SK-N-SH (cell line): ENCODE results near the gene MPPE1. TPM values are rescaled to one million over a fixed set of nuclear protein-coding genes. Genes with fewer than 3 reads are reported as not detected.

Source experiments
- CTCF ChIA-PET: fragments of 300-600, 350-600 bp; formaldehyde crosslinking; extraction: SDS; loops from one replicate; lab custom pipeline; 2021; lab: Yijun Ruan, JAX
- POLR2A ChIA-PET: fragments of 350-600 bp; sonication (Branson Sonifier 250); formaldehyde crosslinking; extraction: SDS; loops from one replicate; lab custom pipeline; 2020; ENCODE audit warnings: antibody characterized with exemption, inconsistent platforms; lab: Yijun Ruan, JAX
- DNase-seq: peaks from one replicate; pipeline ENCODE4 v3.0.0; 2012
- H2AFZ ChIP-seq: fragments of 200-600 bp; sonication (generic); 2 replicates; pipeline ENCODE4 v1.8.1; 2016; ENCODE audit warnings: antibody characterized with exemption, mild to moderate bottlenecking, low read depth
- H3F3A ChIP-seq: fragments of 200-600 bp; sonication (generic); replicated peaks from 2 replicates; pipeline ENCODE3; 2016; ENCODE audit warnings: antibody characterized with exemption, mild to moderate bottlenecking; ENCODE audit not compliant: insufficient read depth
- H3K27ac ChIP-seq, 2 experiments: fragments of 200-500 bp in 1 of 2; fragments of 200-600 bp in 1 of 2; sonication (Bioruptor generic) in 1 of 2; sonication (generic), shearing (Covaris generic) in 1 of 2; 2 replicates each; pipeline versions ENCODE4 v1.5.1 to v1.6.1; 2014 to 2016; ENCODE audit warnings: low read depth in 2 of 2, inconsistent platforms in 1 of 2, low read length in 1 of 2, mild to moderate bottlenecking in 1 of 2, mixed read lengths in 1 of 2
- H3K27me3 ChIP-seq: fragments of 200-600 bp; sonication (generic), shearing (Covaris generic); 2 replicates; pipeline ENCODE4 v1.6.1; 2016; ENCODE audit warnings: mixed run types; ENCODE audit not compliant: insufficient read depth
- H3K36me3 ChIP-seq, 2 experiments: fragments of 200-500 bp in 1 of 2; fragments of 200-600 bp in 1 of 2; sonication (Bioruptor generic) in 1 of 2; sonication (generic) in 1 of 2; replicated peaks in 1 of 2; 2 replicates each; pipeline versions ENCODE3 to v1.5.1; 2014 to 2016; ENCODE audit warnings: low read length in 1 of 2, mild to moderate bottlenecking in 1 of 2; ENCODE audit not compliant: insufficient read depth in 2 of 2, control insufficient read depth in 1 of 2
- H3K4me1 ChIP-seq, 2 experiments: fragments of 200-500 bp in 1 of 2; fragments of 200-600 bp in 1 of 2; sonication (Bioruptor generic) in 1 of 2; sonication (generic), shearing (Covaris generic) in 1 of 2; 2 replicates each; pipeline versions ENCODE4 v1.5.1 to v1.6.1; 2014 to 2016; ENCODE audit warnings: low read depth in 1 of 2, low read length in 1 of 2, mixed run types in 1 of 2; ENCODE audit not compliant: insufficient read depth in 2 of 2, control insufficient read depth in 1 of 2
- H3K4me2 ChIP-seq: fragments of 200-600 bp; sonication (generic), shearing (Covaris generic); 2 replicates; pipeline ENCODE4 v1.6.1; 2017; ENCODE audit warnings: mixed run types
- H3K4me3 ChIP-seq, 2 experiments: fragments of 200-500 bp in 1 of 2; fragments of 200-600 bp in 1 of 2; sonication (Bioruptor generic) in 1 of 2; sonication (generic), shearing (Covaris generic) in 1 of 2; 2 replicates each; pipeline versions ENCODE4 v1.5.1 to v1.8.1; 2014 to 2016; ENCODE audit warnings: low read depth in 2 of 2, inconsistent platforms in 1 of 2, low read length in 1 of 2, mild to moderate bottlenecking in 1 of 2, mixed read lengths in 1 of 2, moderate library complexity in 1 of 2
- H3K79me2 ChIP-seq: fragments of 200-600 bp; sonication (generic); 2 replicates; pipeline ENCODE4 v1.8.1; 2017; ENCODE audit warnings: mild to moderate bottlenecking; ENCODE audit not compliant: insufficient read depth
- H3K9ac ChIP-seq: fragments of 200-600 bp; sonication (generic); 2 replicates; pipeline ENCODE4 v1.6.1; 2017; ENCODE audit warnings: mixed run types
- H3K9me2 ChIP-seq: fragments of 200-600 bp; sonication (generic); 2 replicates; pipeline ENCODE4 v1.6.1; 2017; ENCODE audit warnings: mixed run types
- H3K9me3 ChIP-seq: fragments of 200-600 bp; sonication (generic); 2 replicates; pipeline ENCODE4 v1.6.1; 2017; ENCODE audit warnings: mixed run types, mild to moderate bottlenecking, moderate library complexity
- H4K20me1 ChIP-seq: fragments of 200-600 bp; sonication (generic); 2 replicates; pipeline ENCODE4 v1.6.1; 2017; ENCODE audit warnings: mild to moderate bottlenecking, mixed run types; ENCODE audit not compliant: insufficient read depth
- CHD2 ChIP-seq: fragments of 150-350 bp; IDR thresholded peaks from 2 replicates; pipeline ENCODE4 v1.6.1; 2018; ENCODE audit warnings: low read length; ENCODE audit not compliant: partially characterized antibody
- ELF1 ChIP-seq: IDR thresholded peaks from 2 replicates; pipeline ENCODE4 v1.4.0; 2012
- EZH2phosphoT487 ChIP-seq: fragments of 200-600 bp; sonication (generic); IDR thresholded peaks from 2 replicates; pipeline ENCODE4 v1.6.1; 2017; ENCODE audit warnings: low read depth, mixed run types, mild to moderate bottlenecking, antibody characterized with exemption, moderate library complexity, borderline replicate concordance
- FOXJ3 ChIP-seq: sonication (generic); formaldehyde crosslinking; IDR thresholded peaks from 2 replicates; pipeline ENCODE4 v1.5.1; 2020; ENCODE audit warnings: mild to moderate bottlenecking, missing genetic modification reagents
- FOXM1 ChIP-seq: IDR thresholded peaks from 2 replicates; pipeline ENCODE4 v1.4.0; 2012; ENCODE audit warnings: low read depth, mild to moderate bottlenecking
- GABPA ChIP-seq: IDR thresholded peaks from 2 replicates; pipeline ENCODE4 v1.4.0; 2012; ENCODE audit warnings: low read depth, mild to moderate bottlenecking
- GATA2 ChIP-seq: sonication (generic); formaldehyde crosslinking; IDR thresholded peaks from 2 replicates; pipeline ENCODE4 v1.5.0; 2020; ENCODE audit warnings: mild to moderate bottlenecking, missing genetic modification reagents
- MEF2A ChIP-seq: IDR thresholded peaks from 2 replicates; pipeline ENCODE4 v1.4.0; 2012; ENCODE audit warnings: low read depth, borderline replicate concordance
- POLR2AphosphoS5 ChIP-seq: IDR thresholded peaks from 2 replicates; pipeline ENCODE4 v1.6.1; 2012; ENCODE audit warnings: low read depth, low read length
- RAD21 ChIP-seq: IDR thresholded peaks from 2 replicates; pipeline ENCODE4 v1.6.1; 2012; ENCODE audit warnings: mild to moderate bottlenecking, low read length
- RCOR1 ChIP-seq: fragments of 150-350 bp; IDR thresholded peaks from 2 replicates; pipeline ENCODE4 v1.6.1; 2017; ENCODE audit warnings: antibody characterized with exemption, low read length
- RXRA ChIP-seq: IDR thresholded peaks from 2 replicates; pipeline ENCODE4 v1.4.0; 2012; ENCODE audit warnings: low read depth, mild to moderate bottlenecking, borderline replicate concordance
- SMC3 ChIP-seq: IDR thresholded peaks from 2 replicates; pipeline ENCODE4 v1.6.1; 2012; ENCODE audit warnings: low read depth, low read length, improper control_type of control experiment
- TCF12 ChIP-seq: IDR thresholded peaks from 2 replicates; pipeline ENCODE4 v1.4.0; 2012
- WGBS: methylation state at CpG from one replicate; pipeline ENCODE4 v1.1.6; 2017; ENCODE audit warnings: low lambda C conversion rate; 5-methylcytosine and 5-hydroxymethylcytosine counted together
- polyA plus RNA-seq, 3 experiments: library from polyadenylated mRNA; depleted of rRNA; stranded (reverse); fragments of >200 nt; gene quantifications; 2 replicates each; pipeline ENCODE4 v1.2.3, GENCODE V29; 2012
- TF ChIP-seq, protein P1 (sequence below): fragments of 150-350 bp; IDR thresholded peaks from 2 replicates; pipeline ENCODE4 v1.6.1; 2017; ENCODE audit warnings: antibody characterized with exemption, low read length, low read depth, borderline replicate concordance
- TF ChIP-seq, protein P2 (sequence below): IDR thresholded peaks from 2 replicates; pipeline ENCODE4; 2012
- TF ChIP-seq, protein P3 (sequence below): IDR thresholded peaks from 2 replicates; pipeline ENCODE4 v1.4.0; 2012; ENCODE audit warnings: low read depth, borderline replicate concordance

Gene MPPE1
- polyA plus RNA-seq, 1 of the 3 experiments (the other 2 are of a cell fraction): 13.2 TPM

DNA sequence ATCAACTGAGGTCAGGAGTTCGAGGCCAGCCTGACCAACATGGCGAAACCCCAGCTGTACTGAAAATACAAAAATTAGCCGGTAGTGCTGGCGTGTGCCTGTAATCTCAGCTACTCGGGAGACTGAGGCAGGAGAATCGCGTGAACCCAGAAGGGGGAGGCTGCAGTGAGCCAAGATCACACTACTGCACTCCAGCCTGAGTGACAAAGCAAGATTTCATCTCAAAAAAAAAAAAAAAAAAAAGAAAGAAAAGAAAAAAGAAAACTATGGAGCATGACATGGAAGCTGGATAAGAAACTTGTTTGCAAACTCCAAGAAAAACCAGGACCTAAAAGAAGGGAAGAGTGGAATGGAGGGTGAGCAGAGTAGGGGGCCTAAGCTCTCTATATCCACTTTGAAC lies 58.8 kb downstream of the MPPE1 start:
- H3K36me3 ChIP-seq: peaks cover 0 to 14% of the 10 kb centered on the region in 2 experiments
- TF ChIP-seq ELF1: no peak
- no peak for TF ChIP-seq MEF2A
- no peak for TF ChIP-seq GATA2 (CRISPR knock-in tag)
- TF ChIP-seq RAD21: no peak
- TF ChIP-seq FOXJ3 (CRISPR knock-in tag): no peak
- TF ChIP-seq, protein P1, sequence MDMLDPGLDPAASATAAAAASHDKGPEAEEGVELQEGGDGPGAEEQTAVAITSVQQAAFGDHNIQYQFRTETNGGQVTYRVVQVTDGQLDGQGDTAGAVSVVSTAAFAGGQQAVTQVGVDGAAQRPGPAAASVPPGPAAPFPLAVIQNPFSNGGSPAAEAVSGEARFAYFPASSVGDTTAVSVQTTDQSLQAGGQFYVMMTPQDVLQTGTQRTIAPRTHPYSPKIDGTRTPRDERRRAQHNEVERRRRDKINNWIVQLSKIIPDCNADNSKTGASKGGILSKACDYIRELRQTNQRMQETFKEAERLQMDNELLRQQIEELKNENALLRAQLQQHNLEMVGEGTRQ: no peak
- no peak for TF ChIP-seq RXRA
- TF ChIP-seq, protein P2, sequence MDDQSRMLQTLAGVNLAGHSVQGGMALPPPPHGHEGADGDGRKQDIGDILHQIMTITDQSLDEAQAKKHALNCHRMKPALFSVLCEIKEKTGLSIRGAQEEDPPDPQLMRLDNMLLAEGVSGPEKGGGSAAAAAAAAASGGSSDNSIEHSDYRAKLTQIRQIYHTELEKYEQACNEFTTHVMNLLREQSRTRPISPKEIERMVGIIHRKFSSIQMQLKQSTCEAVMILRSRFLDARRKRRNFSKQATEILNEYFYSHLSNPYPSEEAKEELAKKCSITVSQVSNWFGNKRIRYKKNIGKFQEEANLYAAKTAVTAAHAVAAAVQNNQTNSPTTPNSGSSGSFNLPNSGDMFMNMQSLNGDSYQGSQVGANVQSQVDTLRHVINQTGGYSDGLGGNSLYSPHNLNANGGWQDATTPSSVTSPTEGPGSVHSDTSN: no peak
- TF ChIP-seq, protein P3, sequence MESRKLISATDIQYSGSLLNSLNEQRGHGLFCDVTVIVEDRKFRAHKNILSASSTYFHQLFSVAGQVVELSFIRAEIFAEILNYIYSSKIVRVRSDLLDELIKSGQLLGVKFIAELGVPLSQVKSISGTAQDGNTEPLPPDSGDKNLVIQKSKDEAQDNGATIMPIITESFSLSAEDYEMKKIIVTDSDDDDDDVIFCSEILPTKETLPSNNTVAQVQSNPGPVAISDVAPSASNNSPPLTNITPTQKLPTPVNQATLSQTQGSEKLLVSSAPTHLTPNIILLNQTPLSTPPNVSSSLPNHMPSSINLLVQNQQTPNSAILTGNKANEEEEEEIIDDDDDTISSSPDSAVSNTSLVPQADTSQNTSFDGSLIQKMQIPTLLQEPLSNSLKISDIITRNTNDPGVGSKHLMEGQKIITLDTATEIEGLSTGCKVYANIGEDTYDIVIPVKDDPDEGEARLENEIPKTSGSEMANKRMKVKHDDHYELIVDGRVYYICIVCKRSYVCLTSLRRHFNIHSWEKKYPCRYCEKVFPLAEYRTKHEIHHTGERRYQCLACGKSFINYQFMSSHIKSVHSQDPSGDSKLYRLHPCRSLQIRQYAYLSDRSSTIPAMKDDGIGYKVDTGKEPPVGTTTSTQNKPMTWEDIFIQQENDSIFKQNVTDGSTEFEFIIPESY: no peak
- H2AFZ ChIP-seq: peak overlapping the region; percentile 66; the same call in 1 of the 2 replicates
- peak overlapping the region in 1 of 2 experiments; percentile 90; a peak in 1 of 4 replicates for H3K27ac ChIP-seq
- POLR2A ChIA-PET: no interaction called here
- CTCF ChIA-PET: interaction anchor here (1.1 to 1.6 kb wide), 3 partner anchors 14 to 110 kb away, joined by 3 to 4 read pairs (median 4); no protein-coding TSS in a partner anchor
- no peak for DNase-seq
- no peak overlapping the region for H3K4me3 ChIP-seq
- H3K4me1 ChIP-seq: peaks cover 0 to 17% of the 10 kb centered on the region in 2 experiments; a peak in 2 of 4 replicates
- H4K20me1 ChIP-seq: peaks cover 12% of the 10 kb centered on the region; the same call in 1 of the 2 replicates
- H3F3A ChIP-seq: peaks cover 8% of the 10 kb centered on the region
- H3K79me2 ChIP-seq: peaks cover 30% of the 10 kb centered on the region
- 0 out of 2 replicates have a peak overlapping the region, but pooled peaks have one; percentile 87 for H3K4me2 ChIP-seq
- no peak overlapping the region for H3K9ac ChIP-seq
- WGBS: 66% methylated on average over 7 of the region's 7 CpGs
- no peaks in the 10 kb centered on the region for H3K9me3 ChIP-seq
- H3K9me2 ChIP-seq: no peaks in the 10 kb centered on the region
- H3K27me3 ChIP-seq: peaks cover 2% of the 10 kb centered on the region; the same call in 1 of the 2 replicates

DNA sequence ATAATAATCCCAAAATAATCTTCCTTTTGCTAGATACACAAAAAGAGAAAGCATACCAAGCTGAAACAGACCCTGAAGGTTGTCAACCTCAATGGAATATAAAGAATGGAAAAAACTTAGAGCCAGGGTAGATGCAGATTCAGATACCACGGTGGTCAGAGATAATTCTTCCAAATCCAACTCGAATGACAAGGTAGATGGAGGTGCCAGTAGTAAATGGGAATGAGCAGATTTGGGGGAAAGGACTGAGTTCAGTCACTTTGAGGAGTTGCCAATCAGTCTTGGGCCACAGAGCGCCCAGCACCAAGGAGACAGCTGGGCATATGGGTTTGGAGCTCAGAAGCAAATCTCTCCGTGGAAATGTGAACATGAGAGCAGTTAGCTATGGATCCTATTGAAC lies 60.3 kb downstream of the MPPE1 start:
- Histone ChIP-seq H3K36me3 (peaks cover 0 to 1% of the 10 kb centered on the region in 2 experiments), H3K4me1 (peaks cover 0 to 13% of the 10 kb centered on the region in 2 experiments; a peak in 2 of 4 replicates), H3K27me3 (peaks cover 17% of the 10 kb centered on the region; the same call in 1 of the 2 replicates), H3K4me2 (no peak overlapping the region), H3K9ac (no peak overlapping the region), H3K4me3 (no peak overlapping the region), H4K20me1 (peaks cover 8% of the 10 kb centered on the region; the same call in 1 of the 2 replicates)
- POLR2A ChIA-PET: no interaction called here
- no peak for DNase-seq
- CTCF ChIA-PET: interaction anchor here (1.7 kb wide), 1 partner anchor 192 kb away, joined by 4 read pairs; no protein-coding TSS in a partner anchor
- TF ChIP-seq TCF12 (no peak), GABPA (no peak), SMC3 (no peak), EZH2phosphoT487 (no peak), CHD2 (no peak), RCOR1 (no peak), FOXM1 (no peak), RAD21 (no peak), POLR2AphosphoS5 (no peak)
- TF ChIP-seq, protein P3: no peak
- TF ChIP-seq, all 33 proteins: peak for 0
- Histone ChIP-seq H3K9me3 (no peaks in the 10 kb centered on the region), H3F3A (peaks cover 4% of the 10 kb centered on the region), H2AFZ (no peak overlapping the region), H3K27ac (no peak overlapping the region), H3K79me2 (peaks cover 16% of the 10 kb centered on the region), H3K9me2 (no peaks in the 10 kb centered on the region)
- WGBS: 13% methylated on average over 4 of the region's 4 CpGs
